Measurements from ENCODE around the gene SLC25A21.

SLC25A21 gene

DNA sequence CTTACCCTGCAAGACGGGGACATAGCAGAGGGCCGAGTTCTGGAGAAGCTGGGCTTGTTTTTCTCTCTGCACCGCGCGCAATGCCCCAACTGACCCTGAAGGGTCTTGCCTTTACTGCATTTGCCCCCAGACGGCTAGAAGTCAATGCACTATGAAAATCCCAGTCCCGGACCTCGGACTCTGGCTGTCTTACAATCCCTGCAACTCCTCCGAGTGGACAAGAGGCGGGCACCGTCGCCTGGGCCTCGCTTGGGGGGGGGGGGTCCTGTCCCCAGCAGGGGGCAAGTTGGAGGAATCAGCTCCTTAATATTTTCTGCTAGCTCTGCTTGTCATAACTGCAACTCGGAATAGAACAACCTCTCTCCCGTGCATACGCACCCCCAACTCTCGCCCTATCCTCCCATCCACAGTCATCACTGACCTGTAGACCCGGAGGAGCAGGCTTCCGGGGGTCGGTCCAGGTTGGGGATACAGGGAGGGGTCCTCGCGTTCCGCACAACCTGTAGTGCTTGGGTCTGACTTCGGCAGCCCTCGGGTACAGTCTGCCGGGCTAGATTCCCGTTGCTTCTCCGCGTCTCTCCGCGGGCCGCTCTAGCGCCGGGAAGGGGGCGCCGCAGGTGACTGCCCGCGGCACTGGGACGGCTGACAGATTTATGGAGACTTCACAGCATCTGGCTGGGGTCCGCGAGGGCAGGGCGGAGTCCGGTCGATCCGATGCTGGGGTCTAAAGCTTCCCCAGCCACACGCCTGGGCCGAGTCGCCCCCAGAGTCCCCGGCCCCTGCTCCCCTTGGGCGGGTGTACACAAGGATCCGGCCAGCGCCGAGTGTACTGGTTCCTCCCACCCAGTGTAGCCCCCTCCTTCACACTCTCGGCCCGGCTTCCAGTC, 514.0 kb downstream of the SLC25A21 start:
- DNase-seq, result no peak

GRCh38 chr14:36657399-36658122, 514.8 kb downstream of the SLC25A21 start:
- no peak for DNase-seq

GRCh38 chr14:36656687-36657398, 515.6 kb downstream of the SLC25A21 start:
- no peak for DNase-seq

GRCh38 chr14:36655963-36656686, 516.3 kb downstream of the SLC25A21 start:
- DNase-seq, result no peak

GRCh38 chr14:36655571-36655962, 516.8 kb downstream of the SLC25A21 start:
- no peak for DNase-seq

DNA sequence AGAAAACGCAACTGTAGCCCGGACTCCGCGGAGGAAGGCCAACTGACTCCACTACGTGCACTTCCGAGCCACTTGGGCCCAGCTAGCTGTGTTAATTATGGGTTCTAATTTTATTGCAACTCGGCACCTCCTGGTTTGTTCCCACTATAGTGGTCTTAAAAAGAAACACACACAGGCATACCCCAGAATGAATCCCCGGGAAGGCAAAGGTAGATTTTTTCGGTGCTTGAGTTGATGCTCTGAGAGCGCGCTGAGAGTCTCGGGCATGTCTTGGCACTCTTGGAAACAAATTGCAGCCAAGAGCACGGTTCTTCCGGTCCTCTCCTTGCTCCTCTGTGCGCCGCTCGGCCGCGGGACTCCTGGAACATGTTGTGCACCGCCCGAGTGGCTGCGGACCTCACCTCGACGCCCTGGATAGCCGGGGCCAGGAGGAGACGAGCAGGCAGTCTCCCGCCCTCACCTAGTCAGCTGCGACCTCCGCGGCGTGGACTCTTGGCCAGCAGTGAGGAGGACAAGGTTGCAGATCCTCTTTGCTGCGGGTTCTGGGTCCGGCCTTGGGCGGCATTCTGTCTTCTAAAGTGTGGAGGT, 517.5 kb downstream of the SLC25A21 start:
- no peak for DNase-seq

- no peak for DNase-seq
These were observed 518.2 kb downstream of the SLC25A21 start for GRCh38 chr14:36653962-36654793.

DNA sequence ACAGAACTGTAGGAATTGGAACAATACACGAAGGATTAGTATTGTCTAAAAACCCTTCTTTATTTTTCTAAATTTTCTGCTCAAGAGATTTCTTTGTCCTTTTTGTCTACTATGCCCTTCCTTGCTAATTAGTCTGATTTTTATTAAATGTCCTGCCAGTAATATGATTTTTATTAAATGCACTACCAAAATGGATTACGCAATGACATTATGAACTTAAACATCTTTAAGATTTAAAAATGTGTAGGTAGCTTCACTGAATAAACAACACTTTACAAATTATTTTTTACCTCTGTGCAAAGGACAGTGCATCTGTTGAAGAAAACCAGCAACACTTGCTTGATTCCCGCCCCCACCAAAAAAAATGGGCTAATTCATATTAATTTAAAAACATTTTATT, 519.0 kb downstream of the SLC25A21 start:
- no peak for DNase-seq

DNA sequence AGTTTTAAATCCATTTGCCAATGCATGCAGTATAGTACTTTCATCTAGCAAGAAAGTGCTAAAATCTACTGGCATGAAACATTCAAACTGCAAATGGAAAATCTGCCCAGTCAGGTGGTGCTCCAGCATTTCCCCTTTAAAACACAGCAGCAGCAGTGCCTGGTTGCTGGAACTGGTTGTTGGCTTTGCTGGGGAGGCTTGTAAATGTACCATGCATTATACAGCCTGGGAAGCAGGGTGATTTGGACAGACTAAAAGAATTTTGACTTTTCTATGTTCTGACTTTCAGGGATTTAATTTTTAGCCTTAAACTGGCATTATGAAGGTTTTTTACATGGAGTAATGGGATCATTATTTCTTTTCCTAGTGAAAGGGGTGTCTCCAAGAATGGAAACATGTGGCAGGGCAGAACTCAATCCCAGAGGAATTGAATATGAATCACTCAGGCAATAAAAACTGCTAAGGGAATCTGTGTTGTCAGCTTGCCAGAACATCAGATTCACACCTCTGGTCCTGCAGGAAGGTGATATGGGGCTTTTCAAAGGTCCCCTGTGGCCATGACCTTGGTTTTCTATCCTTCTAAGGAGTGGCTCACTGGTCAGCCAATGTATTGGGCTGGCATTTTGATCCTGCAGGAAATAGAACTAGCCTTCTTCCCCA, 519.7 kb downstream of the SLC25A21 start:
- no peak for DNase-seq

DNA sequence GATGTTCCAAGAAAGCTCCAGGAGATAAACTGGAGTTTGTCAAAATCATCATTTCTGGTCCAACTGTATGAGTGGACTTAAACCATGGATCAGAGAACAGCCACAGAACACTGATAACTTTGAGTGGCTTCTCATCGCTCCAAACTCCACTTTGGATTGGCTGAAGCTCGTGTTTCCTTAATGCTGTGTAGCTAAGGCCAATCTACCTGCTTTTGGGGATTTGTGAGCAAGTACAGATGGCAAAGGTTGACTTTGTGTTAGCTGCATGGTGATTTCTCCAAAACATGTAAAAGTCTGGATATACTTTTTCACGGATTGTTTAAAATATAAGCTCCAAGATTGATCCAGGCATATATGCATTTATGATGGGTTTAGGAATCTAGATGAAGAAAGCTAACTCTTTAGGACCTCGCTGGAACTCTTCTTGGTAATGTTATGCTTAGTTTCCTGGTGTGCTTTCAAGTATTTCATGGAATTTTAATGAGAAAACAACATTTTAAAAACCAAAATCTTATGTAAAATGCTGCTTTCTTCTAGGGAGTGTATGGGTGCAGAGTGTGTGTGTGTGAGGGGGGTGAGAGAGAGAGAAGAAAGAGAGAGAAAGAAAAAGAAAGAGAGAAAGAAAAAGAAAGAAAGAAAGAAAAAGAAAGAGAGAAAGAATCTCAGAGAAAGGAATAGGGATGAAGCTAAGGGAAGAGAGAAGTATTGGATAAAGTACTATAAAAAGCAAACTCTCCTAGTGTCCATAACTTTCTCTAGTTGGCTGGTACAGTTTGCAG, 522.3 kb downstream of the SLC25A21 start:
- no peak for DNase-seq

GRCh38 chr14:36647824-36648753, 524.3 kb downstream of the SLC25A21 start:
- DNase-seq, result no peak

DNA sequence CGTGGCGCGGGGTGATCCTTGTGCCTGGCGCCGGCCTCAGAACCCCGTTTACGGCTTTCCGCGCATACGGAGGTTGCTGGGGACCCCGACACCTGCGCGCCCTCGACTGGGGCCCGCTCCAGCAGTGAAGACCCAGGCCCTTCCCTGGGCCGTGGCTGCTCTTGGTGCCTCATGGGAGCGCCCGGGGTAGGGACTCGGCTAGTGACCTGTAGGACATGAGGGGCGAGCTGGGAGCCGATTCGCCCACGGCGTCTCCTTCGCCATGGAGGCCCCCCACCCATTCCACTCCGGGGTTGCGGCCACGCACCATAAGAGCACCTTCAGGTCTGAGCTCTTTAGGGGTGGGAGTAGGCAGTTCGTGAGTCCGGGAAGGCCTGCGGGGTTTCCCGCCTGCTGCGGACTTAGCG, 525.0 kb downstream of the SLC25A21 start:
- DNase-seq, result no peak

GRCh38 chr14:36646664-36647416, 525.6 kb downstream of the SLC25A21 start:
- no peak for DNase-seq

- DNase-seq, result no peak
These were observed 538.8 kb downstream of the SLC25A21 start for GRCh38 chr14:36633580-36633979.
